SK-N-SH (cell line): ENCODE data around the gene PPP1R3A. TPM values are rescaled to one million over a fixed set of nuclear protein-coding genes. Genes with fewer than 3 reads are reported as not detected.
"Not testable (repeated sequence)": the region's sequence is repeated elsewhere in the genome, so short reads cannot be mapped to it uniquely, and the experiment has no call there.

Experiments used
- CTCF ChIA-PET: fragments of 300-600, 350-600 bp; formaldehyde crosslinking; extraction: SDS; loops from one replicate; lab custom pipeline; 2021; lab: Yijun Ruan, JAX
- POLR2A ChIA-PET: fragments of 350-600 bp; sonication (Branson Sonifier 250); formaldehyde crosslinking; extraction: SDS; loops from one replicate; lab custom pipeline; 2020; ENCODE audit warnings: antibody characterized with exemption, inconsistent platforms; lab: Yijun Ruan, JAX
- DNase-seq: peaks from one replicate; pipeline ENCODE4 v3.0.0; 2012
- H2AFZ ChIP-seq: fragments of 200-600 bp; sonication (generic); 2 replicates; pipeline ENCODE4 v1.8.1; 2016; ENCODE audit warnings: antibody characterized with exemption, mild to moderate bottlenecking, low read depth
- H3F3A ChIP-seq: fragments of 200-600 bp; sonication (generic); replicated peaks from 2 replicates; pipeline ENCODE3; 2016; ENCODE audit warnings: antibody characterized with exemption, mild to moderate bottlenecking; ENCODE audit not compliant: insufficient read depth
- H3K27ac ChIP-seq, 2 experiments: fragments of 200-500 bp in 1 of 2; fragments of 200-600 bp in 1 of 2; sonication (Bioruptor generic) in 1 of 2; sonication (generic), shearing (Covaris generic) in 1 of 2; 2 replicates each; pipeline versions ENCODE4 v1.5.1 to v1.6.1; 2014 to 2016; ENCODE audit warnings: low read depth in 2 of 2, inconsistent platforms in 1 of 2, low read length in 1 of 2, mild to moderate bottlenecking in 1 of 2, mixed read lengths in 1 of 2
- H3K27me3 ChIP-seq: fragments of 200-600 bp; sonication (generic), shearing (Covaris generic); 2 replicates; pipeline ENCODE4 v1.6.1; 2016; ENCODE audit warnings: mixed run types; ENCODE audit not compliant: insufficient read depth
- H3K36me3 ChIP-seq, 2 experiments: fragments of 200-500 bp in 1 of 2; fragments of 200-600 bp in 1 of 2; sonication (Bioruptor generic) in 1 of 2; sonication (generic) in 1 of 2; replicated peaks in 1 of 2; 2 replicates each; pipeline versions ENCODE3 to v1.5.1; 2014 to 2016; ENCODE audit warnings: low read length in 1 of 2, mild to moderate bottlenecking in 1 of 2; ENCODE audit not compliant: insufficient read depth in 2 of 2, control insufficient read depth in 1 of 2
- H3K4me1 ChIP-seq, 2 experiments: fragments of 200-500 bp in 1 of 2; fragments of 200-600 bp in 1 of 2; sonication (Bioruptor generic) in 1 of 2; sonication (generic), shearing (Covaris generic) in 1 of 2; 2 replicates each; pipeline versions ENCODE4 v1.5.1 to v1.6.1; 2014 to 2016; ENCODE audit warnings: low read depth in 1 of 2, low read length in 1 of 2, mixed run types in 1 of 2; ENCODE audit not compliant: insufficient read depth in 2 of 2, control insufficient read depth in 1 of 2
- H3K4me2 ChIP-seq: fragments of 200-600 bp; sonication (generic), shearing (Covaris generic); 2 replicates; pipeline ENCODE4 v1.6.1; 2017; ENCODE audit warnings: mixed run types
- H3K4me3 ChIP-seq, 2 experiments: fragments of 200-500 bp in 1 of 2; fragments of 200-600 bp in 1 of 2; sonication (Bioruptor generic) in 1 of 2; sonication (generic), shearing (Covaris generic) in 1 of 2; 2 replicates each; pipeline versions ENCODE4 v1.5.1 to v1.8.1; 2014 to 2016; ENCODE audit warnings: low read depth in 2 of 2, inconsistent platforms in 1 of 2, low read length in 1 of 2, mild to moderate bottlenecking in 1 of 2, mixed read lengths in 1 of 2, moderate library complexity in 1 of 2
- H3K79me2 ChIP-seq: fragments of 200-600 bp; sonication (generic); 2 replicates; pipeline ENCODE4 v1.8.1; 2017; ENCODE audit warnings: mild to moderate bottlenecking; ENCODE audit not compliant: insufficient read depth
- H3K9ac ChIP-seq: fragments of 200-600 bp; sonication (generic); 2 replicates; pipeline ENCODE4 v1.6.1; 2017; ENCODE audit warnings: mixed run types
- H3K9me2 ChIP-seq: fragments of 200-600 bp; sonication (generic); 2 replicates; pipeline ENCODE4 v1.6.1; 2017; ENCODE audit warnings: mixed run types
- H3K9me3 ChIP-seq: fragments of 200-600 bp; sonication (generic); 2 replicates; pipeline ENCODE4 v1.6.1; 2017; ENCODE audit warnings: mixed run types, mild to moderate bottlenecking, moderate library complexity
- H4K20me1 ChIP-seq: fragments of 200-600 bp; sonication (generic); 2 replicates; pipeline ENCODE4 v1.6.1; 2017; ENCODE audit warnings: mild to moderate bottlenecking, mixed run types; ENCODE audit not compliant: insufficient read depth
- EP300 ChIP-seq, 2 experiments: IDR thresholded peaks; 2 replicates each; pipeline versions ENCODE4 v1.4.0 to v1.6.1; 2012; ENCODE audit warnings: borderline replicate concordance in 1 of 2, low read depth in 1 of 2, low read length in 1 of 2
- EZH2phosphoT487 ChIP-seq: fragments of 200-600 bp; sonication (generic); IDR thresholded peaks from 2 replicates; pipeline ENCODE4 v1.6.1; 2017; ENCODE audit warnings: low read depth, mixed run types, mild to moderate bottlenecking, antibody characterized with exemption, moderate library complexity, borderline replicate concordance
- FOSL2 ChIP-seq: IDR thresholded peaks from 2 replicates; pipeline ENCODE4 v1.4.0; 2012; ENCODE audit warnings: low read depth, mild to moderate bottlenecking, moderate library complexity, borderline replicate concordance
- FOXJ3 ChIP-seq: sonication (generic); formaldehyde crosslinking; IDR thresholded peaks from 2 replicates; pipeline ENCODE4 v1.5.1; 2020; ENCODE audit warnings: mild to moderate bottlenecking, missing genetic modification reagents
- GABPA ChIP-seq: IDR thresholded peaks from 2 replicates; pipeline ENCODE4 v1.4.0; 2012; ENCODE audit warnings: low read depth, mild to moderate bottlenecking
- MEF2A ChIP-seq: IDR thresholded peaks from 2 replicates; pipeline ENCODE4 v1.4.0; 2012; ENCODE audit warnings: low read depth, borderline replicate concordance
- NFIC ChIP-seq: IDR thresholded peaks from 2 replicates; pipeline ENCODE4 v1.4.0; 2012; ENCODE audit warnings: borderline replicate concordance
- NRF1 ChIP-seq: IDR thresholded peaks from 2 replicates; pipeline ENCODE4 v1.6.1; 2012; ENCODE audit warnings: low read depth, mild to moderate bottlenecking, low read length
- RCOR1 ChIP-seq: fragments of 150-350 bp; IDR thresholded peaks from 2 replicates; pipeline ENCODE4 v1.6.1; 2017; ENCODE audit warnings: antibody characterized with exemption, low read length
- RXRA ChIP-seq: IDR thresholded peaks from 2 replicates; pipeline ENCODE4 v1.4.0; 2012; ENCODE audit warnings: low read depth, mild to moderate bottlenecking, borderline replicate concordance
- SMC3 ChIP-seq: IDR thresholded peaks from 2 replicates; pipeline ENCODE4 v1.6.1; 2012; ENCODE audit warnings: low read depth, low read length, improper control_type of control experiment
- TAF1 ChIP-seq: IDR thresholded peaks from 2 replicates; pipeline ENCODE4 v1.6.1; 2012; ENCODE audit warnings: low read depth, mild to moderate bottlenecking, low read length, moderate library complexity, borderline replicate concordance
- YY1 ChIP-seq: IDR thresholded peaks from 2 replicates; pipeline ENCODE4 v1.4.0; 2012; ENCODE audit warnings: low read depth, mild to moderate bottlenecking
- WGBS: methylation state at CpG from one replicate; pipeline ENCODE4 v1.1.6; 2017; ENCODE audit warnings: low lambda C conversion rate; 5-methylcytosine and 5-hydroxymethylcytosine counted together
- polyA plus RNA-seq, 3 experiments: library from polyadenylated mRNA; depleted of rRNA; stranded (reverse); fragments of >200 nt; gene quantifications; 2 replicates each; pipeline ENCODE4 v1.2.3, GENCODE V29; 2012
- TF ChIP-seq, protein P1 (sequence below): fragments of 200-600 bp; sonication (generic); IDR thresholded peaks from 2 replicates; pipeline ENCODE4 v1.6.1; 2017; ENCODE audit warnings: antibody characterized with exemption, mild to moderate bottlenecking, moderate library complexity
- TF ChIP-seq, protein P2 (sequence below): IDR thresholded peaks from 2 replicates; pipeline ENCODE4 v1.4.0; 2012; ENCODE audit warnings: low read depth, borderline replicate concordance

Gene PPP1R3A
- polyA plus RNA-seq, 1 of the 3 experiments (the other 2 are of a cell fraction), result not detected

DNA sequence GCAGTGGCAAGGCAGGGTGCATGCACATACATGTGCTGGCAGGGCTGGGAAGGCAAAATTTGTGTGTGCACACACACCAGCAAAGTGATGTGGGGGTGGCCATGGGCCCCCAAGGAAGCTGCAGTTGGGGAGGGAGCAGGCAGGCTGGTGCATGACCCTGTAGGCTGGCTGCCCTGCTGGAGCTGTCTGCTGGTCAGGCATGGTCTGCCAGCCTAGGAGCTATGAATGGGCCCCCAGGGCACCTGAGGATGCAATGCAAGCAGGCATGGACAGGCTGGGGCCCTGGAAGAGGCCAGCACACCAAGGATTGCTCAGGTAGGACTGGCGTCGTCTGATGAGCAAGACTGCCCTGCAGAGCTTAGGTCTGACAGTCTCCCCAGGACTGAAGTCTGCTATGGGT, 18.2 kb upstream of the PPP1R3A start:
- H3K9me2 ChIP-seq, result no peaks in the 10 kb centered on the region
- H3K4me1 ChIP-seq, result no peaks in the 10 kb centered on the region
- no peak for DNase-seq
- no peak overlapping the region for H3K27ac ChIP-seq
- H4K20me1 ChIP-seq, result no peaks in the 10 kb centered on the region
- CTCF ChIA-PET, result no interaction called here
- H3K9me3 ChIP-seq, result no peaks in the 10 kb centered on the region
- POLR2A ChIA-PET, result no interaction called here
- no peak overlapping the region for H2AFZ ChIP-seq
- H3F3A ChIP-seq, result no peaks in the 10 kb centered on the region
- H3K4me2 ChIP-seq, result no peak overlapping the region
- no peak for TF ChIP-seq EP300 (IDR thresholded peaks at IDR 0.05; ENCODE audit: borderline replicate concordance in 1 of 2, low read depth in 1 of 2, low read length in 1 of 2)
- TF ChIP-seq, protein P1, sequence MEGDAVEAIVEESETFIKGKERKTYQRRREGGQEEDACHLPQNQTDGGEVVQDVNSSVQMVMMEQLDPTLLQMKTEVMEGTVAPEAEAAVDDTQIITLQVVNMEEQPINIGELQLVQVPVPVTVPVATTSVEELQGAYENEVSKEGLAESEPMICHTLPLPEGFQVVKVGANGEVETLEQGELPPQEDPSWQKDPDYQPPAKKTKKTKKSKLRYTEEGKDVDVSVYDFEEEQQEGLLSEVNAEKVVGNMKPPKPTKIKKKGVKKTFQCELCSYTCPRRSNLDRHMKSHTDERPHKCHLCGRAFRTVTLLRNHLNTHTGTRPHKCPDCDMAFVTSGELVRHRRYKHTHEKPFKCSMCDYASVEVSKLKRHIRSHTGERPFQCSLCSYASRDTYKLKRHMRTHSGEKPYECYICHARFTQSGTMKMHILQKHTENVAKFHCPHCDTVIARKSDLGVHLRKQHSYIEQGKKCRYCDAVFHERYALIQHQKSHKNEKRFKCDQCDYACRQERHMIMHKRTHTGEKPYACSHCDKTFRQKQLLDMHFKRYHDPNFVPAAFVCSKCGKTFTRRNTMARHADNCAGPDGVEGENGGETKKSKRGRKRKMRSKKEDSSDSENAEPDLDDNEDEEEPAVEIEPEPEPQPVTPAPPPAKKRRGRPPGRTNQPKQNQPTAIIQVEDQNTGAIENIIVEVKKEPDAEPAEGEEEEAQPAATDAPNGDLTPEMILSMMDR, result no peak
- TF ChIP-seq, protein P2, sequence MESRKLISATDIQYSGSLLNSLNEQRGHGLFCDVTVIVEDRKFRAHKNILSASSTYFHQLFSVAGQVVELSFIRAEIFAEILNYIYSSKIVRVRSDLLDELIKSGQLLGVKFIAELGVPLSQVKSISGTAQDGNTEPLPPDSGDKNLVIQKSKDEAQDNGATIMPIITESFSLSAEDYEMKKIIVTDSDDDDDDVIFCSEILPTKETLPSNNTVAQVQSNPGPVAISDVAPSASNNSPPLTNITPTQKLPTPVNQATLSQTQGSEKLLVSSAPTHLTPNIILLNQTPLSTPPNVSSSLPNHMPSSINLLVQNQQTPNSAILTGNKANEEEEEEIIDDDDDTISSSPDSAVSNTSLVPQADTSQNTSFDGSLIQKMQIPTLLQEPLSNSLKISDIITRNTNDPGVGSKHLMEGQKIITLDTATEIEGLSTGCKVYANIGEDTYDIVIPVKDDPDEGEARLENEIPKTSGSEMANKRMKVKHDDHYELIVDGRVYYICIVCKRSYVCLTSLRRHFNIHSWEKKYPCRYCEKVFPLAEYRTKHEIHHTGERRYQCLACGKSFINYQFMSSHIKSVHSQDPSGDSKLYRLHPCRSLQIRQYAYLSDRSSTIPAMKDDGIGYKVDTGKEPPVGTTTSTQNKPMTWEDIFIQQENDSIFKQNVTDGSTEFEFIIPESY, result no peak
- TF ChIP-seq FOXJ3, result no peak
- TF ChIP-seq NFIC, result no peak
- TF ChIP-seq TAF1, result no peak
- no peak for TF ChIP-seq FOSL2
- TF ChIP-seq RXRA, result no peak
- TF ChIP-seq MEF2A, result no peak
- TF ChIP-seq GABPA, result no peak
- no peak for TF ChIP-seq YY1
- no peak for TF ChIP-seq SMC3
- TF ChIP-seq EZH2phosphoT487, result no peak
- TF ChIP-seq RCOR1, result no peak
- TF ChIP-seq NRF1, result no peak
- 0% methylated on average over 2 of the region's 2 CpGs for WGBS
- H3K36me3 ChIP-seq, result no peaks in the 10 kb centered on the region
- no peak overlapping the region for H3K9ac ChIP-seq
- H3K79me2 ChIP-seq, result no peaks in the 10 kb centered on the region
- no peak overlapping the region for H3K4me3 ChIP-seq
- no peaks in the 10 kb centered on the region for H3K27me3 ChIP-seq

DNA sequence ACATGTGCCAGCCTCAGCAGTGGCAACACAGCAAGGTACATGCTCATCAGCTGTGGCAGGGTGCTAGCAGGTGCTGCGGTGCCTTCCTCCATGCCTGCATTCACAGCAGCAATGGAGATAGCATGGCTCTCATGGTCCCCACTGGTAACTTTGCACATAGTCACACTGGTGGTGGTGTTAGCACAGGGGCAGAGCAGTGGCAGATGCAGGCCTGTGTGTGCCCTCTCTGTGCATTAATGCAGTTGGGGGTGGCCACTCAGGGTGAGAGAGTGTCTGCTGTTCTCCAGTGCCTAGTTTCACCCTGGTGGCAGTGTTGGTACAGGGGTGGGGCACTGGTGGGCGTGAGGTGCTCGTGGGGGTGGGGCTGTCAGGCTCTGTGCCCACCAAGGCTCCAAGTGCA, 17.7 kb upstream of the PPP1R3A start:
- H3K9me3 ChIP-seq, result no peaks in the 10 kb centered on the region
- 0% methylated on average over 3 of the region's 3 CpGs for WGBS
- TF ChIP-seq EZH2phosphoT487 (no peak), MEF2A (no peak)
- no peaks in the 10 kb centered on the region for H3K79me2 ChIP-seq
- H3K27ac ChIP-seq, result no peak overlapping the region
- ChIA-PET CTCF (no interaction called here), POLR2A (no interaction called here)
- no peak overlapping the region for H2AFZ ChIP-seq
- no peaks in the 10 kb centered on the region for H3F3A ChIP-seq
- H3K9ac ChIP-seq, result no peak overlapping the region
- H3K4me2 ChIP-seq, result no peak overlapping the region
- H3K9me2 ChIP-seq, result no peaks in the 10 kb centered on the region
- H3K27me3 ChIP-seq, result no peaks in the 10 kb centered on the region
- H3K36me3 ChIP-seq, result no peaks in the 10 kb centered on the region
- H3K4me3 ChIP-seq, result no peak overlapping the region
- no peaks in the 10 kb centered on the region for H3K4me1 ChIP-seq
- no peaks in the 10 kb centered on the region for H4K20me1 ChIP-seq
- no peak for DNase-seq

DNA sequence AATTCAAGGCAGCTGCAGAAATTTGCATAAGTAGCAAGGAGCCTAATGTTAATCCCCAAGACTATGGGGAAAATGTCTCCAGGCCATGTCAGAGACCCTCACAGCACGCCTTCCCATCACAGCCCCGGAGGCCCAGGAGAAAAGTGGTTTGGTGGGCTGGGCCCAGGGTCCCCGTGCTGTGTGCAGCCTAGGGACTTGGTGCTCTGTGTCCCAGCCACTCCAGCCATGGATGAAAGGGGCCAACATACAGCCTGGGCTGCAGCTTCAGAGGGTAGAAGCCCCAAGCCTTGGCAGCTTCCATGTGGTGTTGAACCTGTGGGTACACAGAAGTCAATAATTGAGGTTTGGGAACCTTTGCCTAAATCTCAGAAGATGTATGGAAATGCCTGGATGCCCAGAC, 10.6 kb upstream of the PPP1R3A start:
- H3K9me3 ChIP-seq, H3F3A ChIP-seq, H3K9ac ChIP-seq, H3K4me1 ChIP-seq, POLR2A ChIA-PET, H3K4me2 ChIP-seq, H3K27me3 ChIP-seq, H2AFZ ChIP-seq, H3K27ac ChIP-seq, H3K9me2 ChIP-seq, H3K79me2 ChIP-seq, H3K36me3 ChIP-seq, H4K20me1 ChIP-seq, DNase-seq, H3K4me3 ChIP-seq, CTCF ChIA-PET: not testable (repeated sequence)
- 2% methylated on average over 3 of the region's 3 CpGs for WGBS
